Right cardiac atrium (tissue), 5 donors: Measurements from ENCODE around the gene DERL2. TPM values are rescaled to one million over a fixed set of nuclear protein-coding genes. Genes with fewer than 3 reads are reported as not detected.
A peak's percentile ranks its signal among the peaks of the same experiment; 100 is the strongest.

Source experiments
- ATAC-seq, 2 donors: fragments of 200-7000 bp; cut with Tn5 transposase; one replicate each; pipeline versions ENCODE4 v1.8.0 to v1.9.1; 2020; ENCODE audit warnings: moderate library complexity in 2 of 2, mild to moderate bottlenecking in 1 of 2
- DNase-seq, 3 donors: peaks; one replicate each; pipeline ENCODE4 v3.0.0-alpha.2; 2020
- H3K27ac ChIP-seq: one replicate; pipeline ENCODE4 v1.5.1; 2013; ENCODE audit warnings: mild to moderate bottlenecking, low read length, control low read depth, moderate library complexity
- H3K27me3 ChIP-seq: one replicate; pipeline ENCODE4 v1.6.1; 2013; ENCODE audit not compliant: control insufficient read depth, insufficient read depth
- H3K4me1 ChIP-seq: one replicate; pipeline ENCODE4 v1.6.1; 2013; ENCODE audit warnings: low read length; ENCODE audit not compliant: control insufficient read depth, insufficient read depth
- H3K4me3 ChIP-seq: one replicate; pipeline ENCODE4 v1.5.1; 2013; ENCODE audit warnings: low read length, control low read depth
- H3K9me3 ChIP-seq: one replicate; pipeline ENCODE4 v1.6.1; 2013; ENCODE audit warnings: low read length; ENCODE audit not compliant: control insufficient read depth
- WGBS: extraction: QIAGEN DNeasy Blood & Tissue Kit; methylation state at CpG from one replicate; pipeline ENCODE4 v1.1.7; 2013; 5-methylcytosine and 5-hydroxymethylcytosine counted together
- intact Hi-C, 4 donors: fragments of 100-400 bp; cut with DNase I; formaldehyde crosslinking; loops; one replicate each; pipeline versions ENCODE4 v1.11.0 to v1.14.0; 2022 to 2023
- long read RNA-seq, 4 donors: library from polyadenylated mRNA; unstranded; transcript quantifications; one replicate each; pipeline ENCODE4 v2.0.0, GENCODE V29; 2020 to 2021
- polyA plus RNA-seq: library from polyadenylated mRNA; stranded (reverse); fragments of 200-250 nt; gene quantifications from one replicate; pipeline ENCODE4 v1.2.3, GENCODE V29; 2013
- total RNA-seq, 4 donors: library from RNA; stranded (reverse); fragmentation: NEBNext Ultra II Directional; extraction: Animal tissue kit (Norgen Biotek cat#: 25700); gene quantifications; one replicate each; pipeline ENCODE4 v1.2.1, GENCODE V29; 2021
- donor health status: healthy with polysubstance abuse.
- donor health status: DM: no; HTN: yes; CAD: no.
- donor health status: DM: no; HTN: no; CAD: no.
- donor health status: DM: no; HTN: yes; CAD: no; lungs with severe emphysema.
- donor health status: DM: yes; HTN: yes; CAD: no.

Gene DERL2
- 10 to 100 TPM; 26.0 to 38.3 (median 34.9) TPM for total RNA-seq
- polyA plus RNA-seq = 43.0 TPM
- long read RNA-seq, donor 1, full-length matches to known transcripts = 27 of 35 reads
- long read RNA-seq, donor 1, partial matches to known transcripts = 2 of 35 reads
- long read RNA-seq, donor 1, other reads (novel, unspliced or antisense) = 6 of 35 reads
- long read RNA-seq, donor 2, full-length matches to known transcripts = 14 of 18 reads
- long read RNA-seq, donor 2, partial matches to known transcripts = 1 of 18 reads
- long read RNA-seq, donor 2, other reads (novel, unspliced or antisense) = 3 of 18 reads
- long read RNA-seq, donor 3, full-length matches to known transcripts = 59 of 92 reads
- long read RNA-seq, donor 3, partial matches to known transcripts = 4 of 92 reads
- long read RNA-seq, donor 3, other reads (novel, unspliced or antisense) = 29 of 92 reads
- long read RNA-seq, donor 4, full-length matches to known transcripts = 8 of 11 reads
- long read RNA-seq, donor 4, partial matches to known transcripts = 0 of 11 reads
- long read RNA-seq, donor 4, other reads (novel, unspliced or antisense) = 3 of 11 reads

DNA sequence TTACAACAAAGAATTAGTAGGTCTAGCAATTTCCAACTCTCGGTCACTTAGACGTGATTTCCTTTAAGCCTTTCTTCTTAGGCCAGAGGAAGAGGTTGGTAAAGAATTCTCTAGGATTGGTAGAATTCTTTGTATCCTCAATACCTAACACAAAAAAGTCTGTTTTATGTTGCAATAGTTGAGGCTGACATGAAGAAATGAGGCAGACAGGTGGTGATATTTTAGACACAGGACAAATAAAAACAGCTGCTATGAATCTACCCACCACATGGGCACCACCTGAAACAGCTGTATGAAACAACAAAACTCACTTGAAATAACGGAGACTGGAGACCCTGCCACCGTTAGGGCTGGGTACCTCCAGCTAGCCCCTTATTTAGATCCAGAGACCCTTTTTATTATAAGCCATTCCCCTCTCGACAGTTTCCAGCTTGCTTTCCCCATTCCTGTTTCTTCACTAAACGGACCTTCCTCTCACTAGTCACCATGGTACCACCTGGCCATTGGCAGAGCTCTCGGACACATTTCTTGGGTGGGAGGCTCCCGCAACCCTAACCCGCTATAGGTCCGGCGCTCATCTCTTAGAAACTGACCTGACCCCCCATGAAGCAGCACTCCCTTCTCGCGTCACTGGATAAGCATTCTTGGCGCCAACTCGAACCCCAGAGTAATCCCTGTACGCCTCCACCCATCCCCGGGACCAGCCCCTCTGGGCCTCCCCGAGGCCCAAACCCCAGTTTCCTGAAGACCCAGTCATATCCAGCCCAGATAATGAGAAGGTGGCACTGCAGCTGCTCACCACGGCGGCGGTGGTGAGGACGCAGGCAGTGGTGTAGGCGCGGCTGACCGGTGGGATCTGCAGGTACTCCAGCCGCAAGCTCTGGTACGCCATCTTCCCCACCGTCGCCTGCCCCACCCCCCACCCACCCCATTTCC lies at the start of gene DERL2:
Gene DERL2 (minus strand): TSS at position 909 of the 936 bp plus-strand sequence. CDS start 17 bp downstream, at position 892.
- Histone ChIP-seq H3K27me3 (no peaks in the 10 kb centered on the region), H3K27ac (peak within 1 kb of the TSS; percentile 100), H3K4me1 (no peaks in the 10 kb centered on the region), H3K9me3 (no peaks in the 10 kb centered on the region), H3K4me3 (peak within 1 kb of the TSS; percentile 85)
- ATAC-seq (peak; percentile 4 to 35), DNase-seq (no peak)
- WGBS = 5% methylated on average over 29 of the region's 29 CpGs
- intact Hi-C loops = no loop called here

- Histone ChIP-seq H3K9me3 (no peaks in the 10 kb centered on the region), H3K4me3 (no peak overlapping the region), H3K27ac (no peak overlapping the region), H3K4me1 (no peaks in the 10 kb centered on the region), H3K27me3 (no peaks in the 10 kb centered on the region)
- WGBS = 97% methylated on average over 2 of the region's 2 CpGs
- DNase-seq (no peak), ATAC-seq (no peak)
- intact Hi-C loops = no loop called here
Measured at GRCh38 chr17:5535436-5535835, 49.5 kb upstream of the DERL2 start.

- Histone ChIP-seq H3K9me3 (no peaks in the 10 kb centered on the region), H3K27me3 (no peaks in the 10 kb centered on the region), H3K4me3 (no peak overlapping the region), H3K4me1 (no peaks in the 10 kb centered on the region), H3K27ac (no peak overlapping the region)
- WGBS = 85% methylated on average over 18 of the region's 18 CpGs
- ATAC-seq (no peak), DNase-seq (no peak)
- intact Hi-C loops = no loop called here
Measured at GRCh38 chr17:5533486-5534315, 47.7 kb upstream of the DERL2 start.

GRCh38 chr17:5532581-5532980 lies 46.6 kb upstream of the DERL2 start:
- intact Hi-C loops = no loop called here
- ATAC-seq (no peak), DNase-seq (no peak)
- Histone ChIP-seq H3K4me3 (no peak overlapping the region), H3K4me1 (no peaks in the 10 kb centered on the region), H3K9me3 (no peaks in the 10 kb centered on the region), H3K27me3 (no peaks in the 10 kb centered on the region), H3K27ac (no peak overlapping the region)
- WGBS = 86% methylated on average over 8 of the region's 8 CpGs

- ATAC-seq (no peak), DNase-seq (no peak)
- H3K9me3 ChIP-seq = no peaks in the 10 kb centered on the region
- H3K27ac ChIP-seq = no peak overlapping the region
- intact Hi-C loops = no loop called here
- no peak overlapping the region for H3K4me3 ChIP-seq
- H3K27me3 ChIP-seq = no peaks in the 10 kb centered on the region
- 95% methylated on average over 4 of the region's 4 CpGs for WGBS
- H3K4me1 ChIP-seq = no peaks in the 10 kb centered on the region
Measured at GRCh38 chr17:5531085-5531418, 45.1 kb upstream of the DERL2 start.

GRCh38 chr17:5530265-5531084 lies 44.5 kb upstream of the DERL2 start:
- intact Hi-C loops = no loop called here
- Histone ChIP-seq H3K4me1 (no peaks in the 10 kb centered on the region), H3K9me3 (no peaks in the 10 kb centered on the region), H3K27ac (no peak overlapping the region), H3K27me3 (no peaks in the 10 kb centered on the region), H3K4me3 (no peak overlapping the region)
- 84% methylated on average over 12 of the region's 12 CpGs for WGBS
- no peak for DNase-seq
- ATAC-seq = no peak

GRCh38 chr17:5527601-5528250 lies 41.7 kb upstream of the DERL2 start:
- Histone ChIP-seq H3K9me3 (no peaks in the 10 kb centered on the region), H3K27me3 (no peaks in the 10 kb centered on the region), H3K4me3 (no peak overlapping the region), H3K4me1 (no peaks in the 10 kb centered on the region), H3K27ac (peak overlapping the region; percentile 86)
- WGBS = 84% methylated on average over 9 of the region's 9 CpGs
- ATAC-seq (no peak), DNase-seq (no peak)
- intact Hi-C loops = no loop called here

- DNase-seq (peak; percentile 84 to 89 (median 88)), ATAC-seq (peak; percentile 93 to 94)
- H3K27ac ChIP-seq = peak overlapping the region; percentile 86
- no peaks in the 10 kb centered on the region for H3K4me1 ChIP-seq
- no peak overlapping the region for H3K4me3 ChIP-seq
- H3K27me3 ChIP-seq = no peaks in the 10 kb centered on the region
- 54% methylated on average over 14 of the region's 14 CpGs for WGBS
- intact Hi-C loops = no loop called here
- H3K9me3 ChIP-seq = no peaks in the 10 kb centered on the region
Measured at GRCh38 chr17:5526821-5527598, 41.0 kb upstream of the DERL2 start.

DNA sequence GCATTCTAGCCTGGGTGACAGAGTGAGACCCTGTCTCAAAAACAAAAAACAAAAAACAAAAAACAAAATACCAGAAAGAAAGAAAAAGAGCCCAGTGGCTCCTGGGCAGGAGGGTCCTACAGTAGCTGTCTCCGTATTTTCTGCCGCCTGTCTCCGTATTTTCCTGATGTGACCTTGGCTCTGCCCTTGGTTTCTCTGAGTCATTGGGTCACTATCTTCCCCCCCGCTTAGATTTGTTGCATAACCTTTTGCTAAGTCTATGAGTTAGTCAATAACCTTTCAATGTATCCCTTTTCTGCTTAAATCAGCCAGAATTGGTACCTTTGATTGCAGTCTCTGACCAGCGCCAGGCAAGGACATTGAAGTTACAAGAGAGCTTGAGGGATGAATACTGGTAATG lies 37.3 kb upstream of the DERL2 start:
- intact Hi-C loops = no loop called here
- Histone ChIP-seq H3K27ac (no peak overlapping the region), H3K27me3 (no peaks in the 10 kb centered on the region), H3K4me3 (no peak overlapping the region), H3K4me1 (no peaks in the 10 kb centered on the region), H3K9me3 (no peaks in the 10 kb centered on the region)
- 89% methylated on average over 5 of the region's 5 CpGs for WGBS
- DNase-seq (no peak), ATAC-seq (no peak)
